ENCODE results near the gene SMIM1. TPM values are rescaled to one million over a fixed set of nuclear protein-coding genes. Genes with fewer than 3 reads are reported as not detected.

SMIM1 gene
- polyA plus RNA-seq, 3 donors, result 1.1 to 2.7 (median 1.4) TPM

- no peak for DNase-seq
- H2AFZ ChIP-seq (ENCODE audit: insufficient read depth, low read depth, low read length, poor library complexity, severe bottlenecking), result peak overlapping the region; percentile 82
- Mint-ChIP-seq H3K36me3 (peaks cover 11 to 18% of the 10 kb centered on the region in 2 donors), H3K27ac (peak overlapping the region in 4 of 7 donors; percentile 13 to 64 (median 40)), H3K9me3 (peaks cover 0 to 2% (median 0%) of the 10 kb centered on the region in 7 donors), H3K27me3 (ENCODE audit: low read depth in 3 of 3) (peaks cover 2 to 7% (median 4%) of the 10 kb centered on the region in 3 donors), H3K4me1 (peaks cover 37% of the 10 kb centered on the region), H3K4me3 (peak overlapping the region; percentile 78 to 84)
- peaks cover 16 to 23% of the 10 kb centered on the region in 2 donors for H3K4me1 ChIP-seq (ENCODE audit: control insufficient read depth in 1 of 2, insufficient read depth in 2 of 2, low read length in 2 of 2)
- no peak for TF ChIP-seq CTCF (IDR thresholded peaks at IDR 0.05)
- H3K4me3 ChIP-seq (replicated peaks in 1 of 3; ENCODE audit: low read depth in 2 of 3, low read length in 3 of 3), result no peak overlapping the region
- intact Hi-C loops (cut with micrococcal nuclease), result no loop called here
- peaks cover 5 to 10% of the 10 kb centered on the region in 2 donors for H3K36me3 ChIP-seq (replicated peaks in 1 of 2; ENCODE audit: control insufficient read depth in 1 of 2, insufficient read depth in 2 of 2, low read length in 2 of 2)
- WGBS (ENCODE audit: insufficient coverage), result 89% methylated on average over 19 of the region's 25 CpGs
- no peak overlapping the region for H3K4me2 ChIP-seq (replicated peaks; ENCODE audit: extremely low read depth, low read length, poor library complexity, severe bottlenecking)
- no peaks in the 10 kb centered on the region for H3K79me2 ChIP-seq (ENCODE audit: insufficient read depth, low read length)
- H3K27me3 ChIP-seq (ENCODE audit: control insufficient read depth in 2 of 2, insufficient read depth in 2 of 2, low read length in 2 of 2), result no peaks in the 10 kb centered on the region
- no peak overlapping the region for H3K9ac ChIP-seq (ENCODE audit: insufficient read depth, low read length, poor library complexity, severe bottlenecking)
- no peaks in the 10 kb centered on the region for H3K9me3 ChIP-seq (replicated peaks in 1 of 2; ENCODE audit: control insufficient read depth in 1 of 2, insufficient read depth in 1 of 2, low read length in 2 of 2)
- H3K27ac ChIP-seq (ENCODE audit: low read depth in 1 of 2, low read length in 2 of 2), result no peak overlapping the region
- no peaks in the 10 kb centered on the region for H4K20me1 ChIP-seq (ENCODE audit: insufficient read depth, low read length)
Measured at GRCh38 chr1:3745590-3746381, 26.8 kb upstream of the SMIM1 start.

GRCh38 chr1:3746389-3746829 lies 26.1 kb upstream of the SMIM1 start:
- Histone ChIP-seq H3K4me2 (replicated peaks; ENCODE audit: extremely low read depth, low read length, poor library complexity, severe bottlenecking) (peak overlapping the region; percentile 89), H3K79me2 (ENCODE audit: insufficient read depth, low read length) (no peaks in the 10 kb centered on the region), H3K27ac (ENCODE audit: low read depth in 1 of 2, low read length in 2 of 2) (no peak overlapping the region), H3K27me3 (ENCODE audit: control insufficient read depth in 2 of 2, insufficient read depth in 2 of 2, low read length in 2 of 2) (no peaks in the 10 kb centered on the region), H3K9ac (ENCODE audit: insufficient read depth, low read length, poor library complexity, severe bottlenecking) (peak overlapping the region; percentile 80), H4K20me1 (ENCODE audit: insufficient read depth, low read length) (no peaks in the 10 kb centered on the region), H3K9me3 (replicated peaks in 1 of 2; ENCODE audit: control insufficient read depth in 1 of 2, insufficient read depth in 1 of 2, low read length in 2 of 2) (no peaks in the 10 kb centered on the region), H3K36me3 (replicated peaks in 1 of 2; ENCODE audit: control insufficient read depth in 1 of 2, insufficient read depth in 2 of 2, low read length in 2 of 2) (peaks cover 5 to 10% of the 10 kb centered on the region in 2 donors), H2AFZ (ENCODE audit: insufficient read depth, low read depth, low read length, poor library complexity, severe bottlenecking) (peak overlapping the region; percentile 82), H3K4me3 (replicated peaks in 1 of 3; ENCODE audit: low read depth in 2 of 3, low read length in 3 of 3) (peak overlapping the region; percentile 42 to 83 (median 71)), H3K4me1 (ENCODE audit: control insufficient read depth in 1 of 2, insufficient read depth in 2 of 2, low read length in 2 of 2) (peaks cover 16 to 23% of the 10 kb centered on the region in 2 donors)
- H3K4me3 Mint-ChIP-seq, result peak overlapping the region; percentile 78 to 84
- 48% methylated on average over 28 of the region's 35 CpGs for WGBS (ENCODE audit: insufficient coverage)
- no peak for TF ChIP-seq CTCF (IDR thresholded peaks at IDR 0.05)
- peaks cover 0 to 2% (median 0%) of the 10 kb centered on the region in 7 donors for H3K9me3 Mint-ChIP-seq
- peaks cover 37% of the 10 kb centered on the region for H3K4me1 Mint-ChIP-seq
- intact Hi-C loops (cut with micrococcal nuclease), result no loop called here
- DNase-seq, result no peak
- peak overlapping the region in 2 of 7 donors; percentile 59 to 64 for H3K27ac Mint-ChIP-seq
- peaks cover 2 to 7% (median 4%) of the 10 kb centered on the region in 3 donors for H3K27me3 Mint-ChIP-seq (ENCODE audit: low read depth in 3 of 3)
- H3K36me3 Mint-ChIP-seq, result peaks cover 10 to 17% of the 10 kb centered on the region in 2 donors
